Measurements from ENCODE around the gene FLYWCH2.

FLYWCH2 gene, protein sequence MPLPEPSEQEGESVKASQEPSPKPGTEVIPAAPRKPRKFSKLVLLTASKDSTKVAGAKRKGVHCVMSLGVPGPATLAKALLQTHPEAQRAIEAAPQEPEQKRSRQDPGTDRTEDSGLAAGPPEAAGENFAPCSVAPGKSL

DNA sequence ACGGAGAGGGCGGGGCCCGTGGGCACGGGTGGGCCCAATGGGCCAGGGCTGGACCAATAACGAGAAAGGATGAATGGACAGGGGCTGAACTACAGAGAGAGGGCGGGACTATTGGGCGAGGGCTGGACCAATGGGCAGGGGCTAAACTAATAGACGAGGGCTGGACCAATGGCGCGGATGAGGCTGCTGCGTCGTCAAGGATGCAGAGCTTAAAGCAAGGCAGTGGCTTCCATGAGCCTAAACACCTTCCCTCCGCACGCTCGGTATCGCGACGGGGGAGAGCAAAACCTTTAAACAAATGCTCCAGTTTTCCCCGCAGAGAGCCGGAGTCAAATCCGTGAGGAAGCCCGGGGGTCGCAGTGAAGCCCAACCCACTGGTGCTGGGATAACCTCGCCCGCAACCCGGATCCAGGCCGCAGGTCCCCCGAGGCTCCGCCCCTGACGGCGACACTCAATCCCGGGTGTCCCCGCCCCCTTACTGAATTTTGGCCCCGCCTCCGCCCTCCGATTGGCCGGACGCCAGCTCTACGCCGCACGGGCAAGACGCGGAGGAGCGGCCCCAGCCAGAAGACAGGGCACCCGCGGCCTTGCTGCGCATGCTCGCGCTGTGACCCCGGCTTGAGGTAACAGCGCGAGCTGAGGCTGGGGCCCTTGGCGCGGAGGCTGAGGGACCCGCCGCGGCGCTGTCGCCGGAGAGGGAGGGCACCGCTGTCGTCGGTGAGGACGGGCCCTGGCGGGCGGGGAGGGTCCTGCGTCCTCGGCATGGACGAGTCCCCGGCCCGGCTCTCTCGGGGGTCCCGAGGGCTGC is at the start of gene FLYWCH2:
TSS of gene FLYWCH2 (plus strand) at position 566 of the 808 bp plus-strand sequence. CDS start 13,235 bp downstream, outside the sequence.
- DNase-seq, result peak; percentile 100

DNA sequence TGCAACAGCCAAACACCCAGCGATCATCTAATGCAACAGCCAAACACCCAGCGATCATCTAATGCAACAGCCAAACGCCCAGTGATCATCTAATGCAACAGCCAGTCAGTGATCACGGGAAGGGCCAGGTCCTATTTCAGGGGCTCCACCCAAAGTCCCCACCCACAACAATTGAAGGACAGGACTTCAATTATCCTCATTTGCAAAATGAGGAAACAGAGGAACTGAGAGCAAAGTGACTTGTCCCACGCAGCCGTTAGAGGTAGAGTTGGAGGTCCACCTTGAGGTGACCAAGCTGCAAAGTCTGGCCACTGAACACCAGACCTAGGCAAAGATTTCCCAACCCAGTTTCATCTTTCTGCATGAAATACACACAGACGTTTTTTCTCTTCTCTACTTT is 49.2 kb upstream of the FLYWCH2 start:
- DNase-seq, result no peak

DNA sequence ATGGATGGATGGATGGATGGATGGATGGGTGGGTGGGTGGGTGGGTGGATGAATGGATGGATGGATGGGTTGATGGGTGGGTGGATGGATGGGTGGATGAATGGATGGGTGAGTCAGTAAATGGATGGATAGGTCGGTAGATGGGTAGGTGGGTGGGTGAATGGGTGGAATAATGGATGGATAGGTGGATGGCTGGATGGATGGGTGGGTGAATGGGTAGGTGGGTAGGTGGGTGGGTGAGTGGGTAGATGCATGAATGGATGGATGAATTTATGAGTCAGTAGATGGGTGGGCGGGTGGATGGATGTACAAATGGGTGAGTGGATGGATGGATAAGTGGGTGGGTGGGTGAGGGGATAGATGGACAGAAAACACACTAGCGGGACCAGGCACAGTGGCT is 48.0 kb upstream of the FLYWCH2 start:
- no peak for DNase-seq

DNA sequence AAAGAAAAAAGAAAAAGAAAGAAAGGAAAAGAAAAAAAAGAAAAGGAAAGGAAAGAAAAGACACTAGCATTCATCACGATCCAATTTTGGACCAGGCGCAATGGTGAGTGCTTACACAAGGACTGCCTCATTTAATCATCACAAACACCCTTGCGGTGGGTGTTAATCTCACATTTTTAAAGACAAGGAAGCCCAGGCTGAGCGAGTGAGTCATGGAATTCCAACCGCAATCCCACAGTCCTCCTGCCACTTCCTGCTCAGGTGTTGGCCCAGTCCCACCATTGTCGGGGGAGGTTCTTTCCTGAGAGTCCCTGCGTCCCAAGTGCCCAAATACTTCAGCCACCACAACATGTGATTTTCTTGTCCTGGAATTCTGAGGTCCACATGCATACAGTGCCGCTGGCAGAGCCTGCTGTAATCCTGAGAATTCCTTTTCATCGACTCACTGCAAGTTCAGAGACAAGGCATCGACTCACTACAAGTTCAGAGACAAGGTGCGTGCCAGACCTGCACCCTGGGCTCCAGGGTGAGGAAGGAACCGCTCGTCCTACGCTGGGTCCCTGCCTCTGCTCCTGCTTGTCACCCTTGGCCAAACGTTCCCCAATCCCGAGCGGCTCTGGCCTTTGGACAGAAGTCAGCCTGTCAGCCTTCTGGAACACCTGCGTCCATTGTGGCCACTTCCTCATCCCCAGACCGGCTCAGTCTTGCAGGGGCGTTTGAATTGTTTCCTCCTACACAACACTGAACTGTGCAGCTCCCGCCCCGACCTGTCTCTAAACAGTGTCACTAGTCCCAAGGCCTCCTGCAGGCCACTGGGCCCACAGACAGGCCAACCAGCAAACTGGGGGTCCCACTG is 47.1 kb upstream of the FLYWCH2 start:
- DNase-seq, result no peak

DNA sequence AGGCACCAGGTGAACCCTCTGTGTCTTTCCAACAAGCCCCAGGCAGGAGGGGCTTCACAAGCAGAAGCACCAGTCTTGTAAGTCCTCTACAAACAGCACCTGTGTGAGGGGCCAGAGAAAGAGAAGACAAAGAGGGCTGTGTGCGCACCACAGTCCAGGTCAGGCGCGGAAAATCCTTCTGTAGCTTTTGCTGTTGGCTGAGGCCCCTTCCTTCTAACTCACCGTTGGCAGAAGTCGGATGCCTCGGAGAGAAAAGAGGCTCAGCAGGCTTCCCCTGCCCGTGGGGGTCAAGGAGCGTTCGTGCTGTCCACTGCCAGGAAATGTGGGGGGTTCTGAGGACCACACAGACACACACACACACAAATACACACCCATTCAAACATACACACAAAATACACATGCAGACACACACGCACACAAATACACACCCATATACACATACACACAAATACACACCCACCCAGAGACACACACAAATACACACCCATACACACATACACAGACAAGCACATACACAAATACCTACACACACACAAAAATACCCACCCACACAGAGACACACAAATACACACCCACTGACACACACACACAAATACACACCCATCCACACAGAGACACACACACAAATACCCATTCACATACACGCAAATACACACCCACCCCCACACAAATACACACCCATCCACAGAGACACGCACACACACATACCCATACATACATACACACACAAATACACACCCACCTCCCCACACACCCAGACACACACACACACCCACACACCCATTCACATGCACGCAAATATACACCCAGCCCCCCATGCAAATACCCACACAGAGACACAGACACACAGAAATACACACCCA is 46.1 kb upstream of the FLYWCH2 start:
- no peak for DNase-seq

DNA sequence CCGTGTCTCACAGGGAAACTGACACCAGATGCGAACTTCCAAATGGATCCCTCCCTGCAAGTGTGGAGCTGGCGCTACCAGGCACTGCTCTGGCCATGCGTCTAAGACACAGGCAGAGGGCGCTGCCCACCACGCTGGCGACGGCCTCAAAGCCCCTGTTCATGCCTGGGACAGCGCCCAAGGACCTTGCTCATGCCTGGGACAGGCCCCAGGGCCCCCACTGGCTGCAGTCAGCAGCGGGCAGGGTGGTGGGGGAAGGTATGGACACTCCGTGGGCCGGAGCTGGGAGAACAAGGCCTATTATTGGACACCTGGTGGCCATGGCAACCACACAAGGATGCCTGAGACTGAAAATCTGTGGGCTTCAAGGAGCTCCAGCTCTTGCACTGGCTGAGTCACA is 44.1 kb upstream of the FLYWCH2 start:
- DNase-seq, result peak; percentile 81

DNA sequence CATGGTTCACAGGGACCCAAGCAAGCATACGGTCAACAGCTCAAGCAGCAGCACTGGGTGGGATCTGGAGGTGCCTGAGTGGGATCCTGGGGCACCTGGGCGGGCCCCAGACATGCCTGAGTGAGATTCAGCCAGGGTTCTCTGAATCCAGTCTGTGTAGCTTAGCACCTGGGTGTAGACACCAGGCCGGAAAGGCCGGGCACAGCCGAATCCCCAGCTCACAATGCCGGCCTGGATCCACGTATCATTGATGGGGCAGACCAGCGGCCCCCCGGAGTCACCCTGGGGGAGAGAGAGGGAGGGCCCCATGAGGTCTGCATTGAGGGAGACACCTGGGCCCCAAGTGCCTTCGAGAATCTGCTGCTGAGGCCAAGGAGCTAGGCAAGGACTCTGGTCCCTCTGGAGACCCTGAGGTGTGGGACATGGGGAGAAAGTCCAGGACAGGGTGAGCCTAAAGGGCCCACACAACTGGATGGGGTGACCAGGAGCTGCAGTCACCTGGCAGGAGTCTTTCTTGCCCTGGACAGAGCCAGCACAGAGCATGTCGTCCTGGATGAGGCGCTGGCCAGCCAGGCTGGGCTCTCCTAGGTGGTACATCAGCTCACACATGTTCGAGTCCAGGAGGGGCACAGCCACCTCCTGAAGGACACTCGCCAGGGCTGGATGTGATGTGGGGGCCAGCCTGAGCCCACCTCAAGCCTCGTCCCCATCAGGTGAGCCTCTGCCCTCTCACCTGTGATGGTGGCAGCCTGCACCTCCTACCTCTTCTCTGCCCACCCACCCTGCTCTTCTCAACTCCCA is 43.2 kb upstream of the FLYWCH2 start:
- DNase-seq, result no peak

DNA sequence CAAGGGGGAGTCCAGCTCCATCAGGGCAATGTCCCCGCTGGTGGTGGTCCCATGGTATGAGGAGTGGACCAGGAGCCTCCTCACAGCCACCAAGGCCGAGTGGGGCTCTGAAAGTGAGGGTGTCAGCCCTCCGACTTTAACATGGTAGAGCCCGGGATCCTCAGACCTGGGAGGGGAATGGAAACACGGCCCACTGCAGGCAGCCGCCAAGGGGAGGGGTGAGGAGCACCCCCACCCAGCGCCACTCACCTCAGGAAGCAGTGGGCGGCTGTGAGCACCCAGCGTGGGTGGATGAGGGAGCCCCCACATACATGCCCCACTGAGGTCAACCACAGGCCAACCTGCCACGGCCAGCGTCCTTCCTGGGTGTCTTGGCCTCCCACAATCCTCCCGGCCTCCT is 42.1 kb upstream of the FLYWCH2 start:
- DNase-seq, result no peak

DNA sequence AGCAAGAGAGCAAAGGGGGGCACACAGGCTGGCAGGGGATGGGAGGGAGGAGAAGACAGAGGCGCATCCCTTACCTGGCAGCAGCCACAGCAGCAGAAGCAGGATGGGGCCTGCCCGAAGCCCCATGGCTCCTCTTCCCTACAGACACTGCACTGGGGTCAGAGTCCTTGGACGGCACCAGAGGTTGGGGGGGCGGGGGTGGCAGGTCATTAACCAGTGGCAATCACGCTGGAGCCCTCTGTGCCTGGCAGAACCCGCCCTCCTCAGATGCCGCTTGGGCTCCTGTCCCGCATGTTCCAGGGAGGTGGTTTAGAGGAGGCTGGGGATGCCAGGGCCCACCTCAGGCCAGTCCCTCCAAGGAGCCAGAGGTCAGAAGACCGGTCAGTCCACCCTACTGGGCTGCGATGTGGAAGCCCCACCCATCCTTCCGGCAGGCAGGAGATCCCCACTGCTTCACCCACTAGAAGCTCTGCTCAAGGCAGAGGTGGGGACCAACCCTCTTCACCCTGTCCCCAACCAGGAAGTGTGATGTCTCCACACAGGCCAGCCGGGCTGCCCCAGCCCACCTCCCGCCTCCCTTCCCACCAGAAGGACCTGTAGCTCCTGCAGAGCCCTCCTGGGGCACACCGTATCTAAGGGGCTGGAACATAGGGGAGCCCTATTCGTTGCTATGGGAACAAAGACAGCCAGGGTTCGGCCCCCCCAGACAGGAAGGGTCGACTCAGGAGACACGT is 41.2 kb upstream of the FLYWCH2 start:
- no peak for DNase-seq

DNA sequence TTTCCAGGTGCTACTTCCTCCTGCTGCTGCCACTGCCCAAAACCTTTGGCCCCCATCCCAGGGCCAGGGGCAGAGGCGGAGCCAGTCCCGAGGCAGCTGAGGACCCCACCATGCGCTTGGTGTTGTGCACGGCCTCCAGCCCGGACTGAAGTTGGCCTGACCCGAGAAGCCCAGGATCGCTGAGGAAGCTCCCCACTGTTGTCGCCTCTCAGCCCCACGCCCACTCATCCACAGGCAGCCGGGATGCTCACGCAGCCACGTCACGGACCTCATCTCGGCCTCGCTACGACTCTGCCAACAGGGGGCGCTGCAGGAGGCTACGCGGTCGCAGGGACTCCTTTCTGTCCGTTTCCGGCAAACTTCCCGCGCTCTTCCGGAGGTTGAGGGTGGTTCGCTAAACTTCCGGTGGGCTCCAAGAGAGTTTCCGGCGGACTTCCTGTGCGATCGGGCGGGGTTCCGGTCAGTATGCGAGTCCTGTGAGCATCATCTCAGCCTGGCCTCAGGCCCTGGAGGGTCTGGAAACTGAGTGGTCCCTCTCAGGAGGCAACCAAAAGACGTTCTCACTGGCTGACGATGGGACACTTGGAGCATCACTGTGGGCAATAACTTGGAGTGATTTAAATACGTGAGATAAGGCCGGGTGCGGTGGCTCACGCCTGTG is 40.5 kb upstream of the FLYWCH2 start:
- peak; percentile 90 for DNase-seq

DNA sequence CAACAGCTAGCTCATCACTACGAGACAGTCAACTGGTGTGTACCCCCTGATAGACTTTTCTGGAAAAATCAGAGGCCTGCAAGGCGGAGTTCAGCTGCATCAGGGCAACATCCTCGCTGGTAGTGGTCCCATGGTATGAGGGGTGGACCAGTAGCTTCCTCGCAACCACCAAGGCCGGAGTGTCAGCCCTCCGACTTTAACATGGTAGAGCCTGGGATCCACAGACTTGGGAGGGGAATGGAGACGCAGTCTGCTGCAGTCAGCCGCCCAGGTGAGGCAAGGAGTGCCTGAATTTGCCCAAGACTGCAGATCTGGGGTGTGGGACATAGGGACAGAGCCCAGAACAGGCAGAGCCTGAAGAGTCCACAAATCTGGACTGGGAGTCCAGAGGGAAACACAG is 39.5 kb upstream of the FLYWCH2 start:
- DNase-seq, result no peak

DNA sequence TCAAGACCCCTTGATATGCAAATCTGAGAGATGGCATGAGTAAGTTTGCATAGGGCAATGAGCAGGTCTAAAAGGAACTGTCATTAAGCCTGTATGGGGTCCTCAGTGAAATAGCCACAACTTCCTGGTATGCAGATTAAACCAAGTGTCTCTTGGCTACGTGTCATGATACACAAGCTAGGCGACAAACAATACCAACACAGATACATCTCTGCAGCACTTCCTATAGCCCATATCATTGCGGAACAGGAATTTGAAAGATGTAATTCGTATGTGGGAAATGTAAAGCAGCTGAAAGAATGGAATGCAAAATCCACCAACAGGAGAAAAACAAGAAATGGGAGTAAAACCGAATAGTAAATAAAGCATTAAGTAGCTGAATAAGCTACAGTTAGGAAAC is 37.9 kb upstream of the FLYWCH2 start:
- DNase-seq, result no peak

DNA sequence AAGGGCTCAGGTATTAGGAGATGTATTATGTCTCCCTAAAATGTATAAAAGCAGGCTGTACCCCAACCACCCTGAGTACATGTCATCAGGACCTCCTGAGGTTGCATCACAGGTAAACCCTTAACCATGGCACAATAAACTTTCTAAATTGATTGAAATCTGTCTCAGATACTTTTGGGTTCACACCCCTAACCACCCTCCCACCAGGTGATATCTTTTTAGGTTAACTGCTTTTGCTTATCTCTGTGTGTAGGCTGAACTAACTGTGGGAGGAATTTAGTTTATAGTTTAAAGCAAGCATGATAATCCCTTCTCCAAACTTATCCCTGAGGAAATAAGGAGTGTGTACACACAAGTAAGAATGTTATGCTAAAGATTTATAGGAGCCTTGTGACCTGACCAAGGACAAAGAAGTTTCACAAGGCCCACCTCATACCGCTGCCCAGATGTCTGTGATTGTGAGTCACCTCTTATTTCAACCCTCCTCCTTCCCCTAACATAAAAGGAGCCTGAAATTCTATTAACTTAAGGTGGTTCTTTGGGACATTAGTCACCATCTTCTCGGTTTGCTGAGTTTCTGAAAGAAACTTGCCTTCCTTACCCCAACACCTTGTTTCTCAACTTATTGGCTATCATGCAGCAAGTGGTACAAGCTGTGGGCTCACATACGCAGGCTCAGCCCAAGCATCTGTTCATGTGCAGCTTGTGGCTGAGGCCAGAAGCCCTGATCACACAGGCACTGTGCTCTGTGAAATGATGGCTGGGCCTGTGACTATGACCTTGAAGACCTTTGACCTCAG is 36.3 kb upstream of the FLYWCH2 start:
- DNase-seq, result no peak

DNA sequence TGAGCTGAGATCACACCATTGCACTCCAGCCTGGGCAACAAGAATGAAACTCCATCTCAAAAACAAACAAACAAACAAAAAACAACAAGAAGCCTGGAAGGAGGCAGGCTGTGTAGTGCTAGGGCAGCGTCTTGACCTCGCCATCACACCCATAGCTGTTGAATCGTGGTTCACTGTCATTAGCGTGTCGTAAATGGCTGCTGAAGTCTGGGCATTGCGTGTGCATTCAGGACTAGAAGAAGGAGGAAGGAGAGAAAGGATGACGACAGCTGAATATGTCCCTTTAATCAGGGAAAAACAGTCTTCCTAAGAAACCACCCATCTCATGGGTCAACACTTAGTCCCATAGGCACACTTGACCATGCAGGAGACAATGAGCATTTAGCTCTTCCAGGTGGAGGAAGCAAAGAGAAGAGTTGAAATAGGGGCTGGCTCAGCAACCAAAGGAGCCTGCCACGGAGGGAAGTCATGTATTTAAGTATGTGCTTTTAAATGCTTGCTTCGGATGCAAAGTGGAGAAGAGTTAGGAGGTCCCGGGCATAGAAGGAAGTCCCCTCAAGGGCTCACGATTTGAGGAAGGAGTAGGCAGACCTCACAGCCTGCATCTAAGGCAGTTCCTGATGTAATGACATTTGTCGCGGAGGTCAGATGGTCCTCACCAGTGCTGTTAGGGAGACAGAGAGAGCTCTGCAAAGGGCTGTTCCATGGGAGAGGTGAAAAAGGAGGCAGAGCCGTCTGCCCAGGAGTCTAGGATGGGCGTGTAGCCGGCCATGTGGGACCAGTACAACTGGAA is 33.9 kb upstream of the FLYWCH2 start:
- DNase-seq, result no peak

DNA sequence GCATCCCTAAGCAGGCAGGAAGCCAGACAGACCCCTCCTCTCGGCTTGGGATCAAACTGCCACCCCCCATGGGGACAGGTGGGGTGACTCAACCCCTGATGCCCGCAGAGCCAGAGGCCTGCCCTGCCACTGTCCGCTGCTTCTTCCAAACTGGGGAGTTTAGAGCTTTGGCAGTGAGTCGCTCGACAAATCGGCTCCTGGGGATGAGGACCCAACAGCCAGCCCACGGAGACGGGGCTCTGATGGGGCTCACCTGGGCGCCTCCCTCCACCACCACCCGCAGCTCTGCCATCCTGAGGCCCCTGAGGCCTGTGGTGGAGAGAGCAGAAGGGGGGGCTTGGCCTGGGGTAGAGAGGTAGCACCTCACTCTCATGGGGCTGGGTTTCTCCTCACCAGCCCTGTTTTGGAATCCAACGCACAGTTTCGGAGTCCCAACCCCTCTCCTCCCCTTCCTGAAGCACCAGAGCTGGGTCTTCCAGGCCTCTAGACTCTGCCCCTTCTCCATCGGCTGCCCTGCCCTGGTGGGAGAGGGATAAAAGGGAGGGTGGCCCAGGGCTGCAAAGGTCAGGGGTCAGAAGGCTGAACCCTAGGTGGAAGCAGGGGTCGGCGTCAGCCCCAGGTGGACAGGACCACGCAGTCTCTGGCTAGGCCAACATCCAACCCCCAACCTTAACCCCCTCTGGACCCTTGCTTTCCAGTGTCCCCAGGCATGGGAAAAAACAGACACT is 30.8 kb upstream of the FLYWCH2 start:
- no peak for DNase-seq

DNA sequence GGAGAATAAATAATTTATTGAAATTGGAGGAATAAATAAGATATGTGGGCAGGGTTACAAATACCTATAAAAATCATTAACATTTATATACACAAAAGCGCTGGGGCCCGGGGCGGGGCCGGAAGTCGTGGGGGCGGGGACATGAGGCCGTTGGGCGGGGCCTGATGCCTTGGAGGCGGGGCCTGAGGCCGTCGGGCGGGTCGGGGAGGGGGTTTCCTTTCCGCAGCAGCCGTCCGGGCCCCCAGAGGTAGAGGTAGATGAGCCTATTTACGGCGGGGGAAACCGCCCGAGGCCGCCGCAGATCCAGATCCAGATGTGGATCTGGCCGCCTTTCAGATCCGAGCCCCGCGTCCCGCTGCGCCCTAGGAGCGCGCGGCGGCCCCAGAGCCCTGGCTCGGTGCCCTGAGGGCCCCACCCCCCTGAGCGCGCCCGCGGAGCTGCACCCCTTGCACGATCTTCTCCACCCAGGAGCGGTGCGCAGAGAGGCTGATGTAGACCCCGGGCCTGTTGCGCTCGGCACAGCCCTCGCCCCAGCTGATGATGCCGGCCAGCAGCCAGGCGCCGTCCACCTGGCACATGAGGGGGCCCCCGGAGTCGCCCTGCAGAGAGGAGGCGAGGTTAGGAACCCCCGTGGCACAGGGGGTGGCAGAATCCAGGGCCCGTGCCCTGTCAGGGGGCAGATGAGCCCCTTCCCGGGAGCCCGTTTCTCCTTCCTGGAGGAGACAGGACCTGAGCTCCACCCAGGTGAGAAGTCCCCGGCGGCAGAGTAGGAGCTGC is 30.1 kb upstream of the FLYWCH2 start:
- DNase-seq, result no peak

DNA sequence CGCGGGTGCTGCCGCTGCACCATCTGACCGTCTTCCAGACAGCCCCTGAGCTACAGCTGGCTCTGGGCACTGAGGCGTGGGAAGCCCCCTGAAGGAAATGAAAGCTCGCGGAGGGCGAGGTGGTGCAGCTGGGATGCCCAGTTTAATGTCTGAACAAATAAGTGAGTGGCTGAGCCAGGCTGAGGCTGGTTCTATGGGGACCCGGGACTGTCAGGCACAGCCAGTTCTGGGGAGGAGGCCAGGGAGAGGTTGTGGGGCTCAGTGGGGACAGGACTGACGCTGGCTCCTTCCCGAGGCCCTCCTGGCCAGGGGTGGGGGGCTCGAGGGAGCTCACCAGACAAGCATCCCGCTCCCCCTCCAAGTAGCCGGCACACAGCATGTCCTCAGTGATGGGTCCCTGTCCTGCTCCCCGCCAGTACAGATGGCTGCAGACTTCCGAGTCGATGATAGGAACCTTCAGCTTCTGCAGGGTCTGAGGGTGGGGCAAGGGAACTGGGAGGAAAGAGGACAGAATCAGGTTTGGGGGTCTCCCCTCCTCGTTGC is 29.4 kb upstream of the FLYWCH2 start:
- DNase-seq, result no peak
